ENCODE data around the gene ELMOD3. TPM values are rescaled to one million over a fixed set of nuclear protein-coding genes. Genes with fewer than 3 reads are reported as not detected.
"Not testable (repeated sequence)": the region's sequence is repeated elsewhere in the genome, so short reads cannot be mapped to it uniquely, and the experiment has no call there.

The ELMOD3 gene
- polyA plus RNA-seq, 1 donor (not counting 4 experiments of a cell fraction or from before 2014, with no cell fraction given): 20.1 TPM

DNA sequence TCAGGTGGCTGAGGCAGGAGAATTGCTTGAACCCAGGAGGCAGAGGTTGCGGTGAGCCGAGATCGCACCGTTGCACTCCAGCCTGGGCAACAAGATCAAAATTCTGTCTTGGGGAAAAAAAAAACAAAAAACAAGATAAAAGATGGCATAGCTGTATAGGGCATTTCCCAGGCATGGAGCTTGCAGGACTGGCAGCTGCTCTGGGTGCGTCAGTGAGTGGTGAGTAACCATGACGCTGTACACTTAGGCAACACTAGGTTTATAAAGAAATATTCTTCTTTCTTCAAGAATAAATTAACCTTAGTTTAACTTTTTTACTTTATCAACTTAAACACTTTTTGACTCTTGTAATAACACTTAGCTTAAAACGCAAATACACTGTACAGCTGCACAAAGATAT lies 42.2 kb upstream of the ELMOD3 start:
- Histone ChIP-seq H3K9me3 (ENCODE audit: control insufficient read depth, low read depth, low read length) (no peaks in the 10 kb centered on the region), H3K27ac (ENCODE audit: control insufficient read depth, insufficient read depth, low read length) (peak overlapping the region; percentile 83), H4K20me1 (ENCODE audit: control insufficient read depth, extremely low read depth, insufficient read depth, low read length) (no peaks in the 10 kb centered on the region), H3K27me3 (ENCODE audit: control insufficient read depth, extremely low read depth, insufficient read depth, low read length) (no peaks in the 10 kb centered on the region), H3K36me3 (ENCODE audit: control insufficient read depth in 2 of 2, extremely low read depth in 1 of 2, insufficient read depth in 2 of 2, low read length in 2 of 2) (peaks cover 6 to 15% of the 10 kb centered on the region in 2 experiments), H3K4me1 (ENCODE audit: control insufficient read depth, extremely low read depth, insufficient read depth, low read length) (peaks cover 12% of the 10 kb centered on the region), H2AFZ (ENCODE audit: control insufficient read depth, low read length) (no peak overlapping the region), H3K4me2 (ENCODE audit: control insufficient read depth, extremely low read depth, insufficient read depth, low read depth, low read length) (peak overlapping the region; percentile 22), H3K9ac (ENCODE audit: control insufficient read depth, extremely low read depth, insufficient read depth, low read length) (peak overlapping the region; percentile 49), H3K79me2 (ENCODE audit: control insufficient read depth, insufficient read depth, low read length) (no peaks in the 10 kb centered on the region), H3K4me3 (ENCODE audit: control insufficient read depth in 2 of 3, extremely low read depth in 1 of 3, insufficient read depth in 2 of 3, low read depth in 1 of 3, low read length in 3 of 3) (no peak overlapping the region), H3K9me1 (ENCODE audit: control insufficient read depth, extremely low read depth, insufficient read depth, low read length) (no peaks in the 10 kb centered on the region)
- TF ChIP-seq EZH2 (IDR thresholded peaks at IDR 0.05; ENCODE audit: low read length): no peak
- TF ChIP-seq, protein P1, sequence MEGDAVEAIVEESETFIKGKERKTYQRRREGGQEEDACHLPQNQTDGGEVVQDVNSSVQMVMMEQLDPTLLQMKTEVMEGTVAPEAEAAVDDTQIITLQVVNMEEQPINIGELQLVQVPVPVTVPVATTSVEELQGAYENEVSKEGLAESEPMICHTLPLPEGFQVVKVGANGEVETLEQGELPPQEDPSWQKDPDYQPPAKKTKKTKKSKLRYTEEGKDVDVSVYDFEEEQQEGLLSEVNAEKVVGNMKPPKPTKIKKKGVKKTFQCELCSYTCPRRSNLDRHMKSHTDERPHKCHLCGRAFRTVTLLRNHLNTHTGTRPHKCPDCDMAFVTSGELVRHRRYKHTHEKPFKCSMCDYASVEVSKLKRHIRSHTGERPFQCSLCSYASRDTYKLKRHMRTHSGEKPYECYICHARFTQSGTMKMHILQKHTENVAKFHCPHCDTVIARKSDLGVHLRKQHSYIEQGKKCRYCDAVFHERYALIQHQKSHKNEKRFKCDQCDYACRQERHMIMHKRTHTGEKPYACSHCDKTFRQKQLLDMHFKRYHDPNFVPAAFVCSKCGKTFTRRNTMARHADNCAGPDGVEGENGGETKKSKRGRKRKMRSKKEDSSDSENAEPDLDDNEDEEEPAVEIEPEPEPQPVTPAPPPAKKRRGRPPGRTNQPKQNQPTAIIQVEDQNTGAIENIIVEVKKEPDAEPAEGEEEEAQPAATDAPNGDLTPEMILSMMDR (optimal IDR thresholded peaks at IDR 0.05 in 1 of 3, IDR thresholded peaks at IDR 0.05 in 1 of 3, conservative IDR thresholded peaks at IDR 0.05 in 1 of 3; ENCODE audit: extremely low read depth in 1 of 3, insufficient read depth in 2 of 3, low read length in 3 of 3): no peak
- FAIRE-seq (no peak), DNase-seq (ENCODE audit: low read depth, low spot score) (no peak)
- dilution Hi-C loops (cut with MboI; ENCODE audit: extremely low pct_ligation_motif_present, low sequenced_read_pairs): loop anchor here (10.0 kb wide), 1 partner anchor 52 kb away; no protein-coding TSS in a partner anchor

DNA sequence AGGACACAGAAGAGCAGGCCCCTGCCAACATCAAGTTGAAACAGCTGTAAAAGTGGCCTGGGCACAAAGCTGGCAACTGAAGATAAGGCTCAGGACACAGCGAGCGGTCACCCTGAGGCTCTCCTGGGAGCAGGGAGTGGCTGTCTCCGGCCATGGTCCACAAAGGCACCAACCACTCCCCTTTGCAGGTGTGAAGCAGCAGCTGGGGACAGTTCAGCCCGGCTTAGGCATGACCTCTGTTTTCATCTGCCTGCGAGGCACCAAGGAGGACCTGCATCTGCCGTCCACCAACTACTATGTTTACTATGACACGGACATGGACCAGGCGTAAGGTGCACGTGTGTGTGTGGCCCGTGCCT lies 39.7 kb upstream of the ELMOD3 start:
- H2AFZ ChIP-seq (ENCODE audit: control insufficient read depth, low read length): no peak overlapping the region
- H3K9me3 ChIP-seq (ENCODE audit: control insufficient read depth, low read depth, low read length): no peaks in the 10 kb centered on the region
- no peaks in the 10 kb centered on the region for H4K20me1 ChIP-seq (ENCODE audit: control insufficient read depth, extremely low read depth, insufficient read depth, low read length)
- H3K4me3 ChIP-seq (ENCODE audit: control insufficient read depth in 2 of 3, extremely low read depth in 1 of 3, insufficient read depth in 2 of 3, low read depth in 1 of 3, low read length in 3 of 3): no peak overlapping the region
- H3K27ac ChIP-seq (ENCODE audit: control insufficient read depth, insufficient read depth, low read length): no peak overlapping the region
- no peak overlapping the region for H3K9ac ChIP-seq (ENCODE audit: control insufficient read depth, extremely low read depth, insufficient read depth, low read length)
- H3K9me1 ChIP-seq (ENCODE audit: control insufficient read depth, extremely low read depth, insufficient read depth, low read length): no peaks in the 10 kb centered on the region
- FAIRE-seq: no peak
- no peaks in the 10 kb centered on the region for H3K27me3 ChIP-seq (ENCODE audit: control insufficient read depth, extremely low read depth, insufficient read depth, low read length)
- dilution Hi-C loops (cut with MboI; ENCODE audit: extremely low pct_ligation_motif_present, low sequenced_read_pairs): loop anchor here (10.0 kb wide), 1 partner anchor 50 kb away; no protein-coding TSS in a partner anchor
- TF ChIP-seq, protein P1 (optimal IDR thresholded peaks at IDR 0.05 in 1 of 3, IDR thresholded peaks at IDR 0.05 in 1 of 3, conservative IDR thresholded peaks at IDR 0.05 in 1 of 3; ENCODE audit: extremely low read depth in 1 of 3, insufficient read depth in 2 of 3, low read length in 3 of 3): no peak
- TF ChIP-seq EZH2 (IDR thresholded peaks at IDR 0.05; ENCODE audit: low read length): no peak
- no peaks in the 10 kb centered on the region for H3K79me2 ChIP-seq (ENCODE audit: control insufficient read depth, insufficient read depth, low read length)
- peaks cover 12% of the 10 kb centered on the region for H3K4me1 ChIP-seq (ENCODE audit: control insufficient read depth, extremely low read depth, insufficient read depth, low read length)
- peaks cover 10 to 16% of the 10 kb centered on the region in 2 experiments for H3K36me3 ChIP-seq (ENCODE audit: control insufficient read depth in 2 of 2, extremely low read depth in 1 of 2, insufficient read depth in 2 of 2, low read length in 2 of 2)
- no peak overlapping the region for H3K4me2 ChIP-seq (ENCODE audit: control insufficient read depth, extremely low read depth, insufficient read depth, low read depth, low read length)
- DNase-seq (ENCODE audit: low read depth, low spot score): no peak

DNA sequence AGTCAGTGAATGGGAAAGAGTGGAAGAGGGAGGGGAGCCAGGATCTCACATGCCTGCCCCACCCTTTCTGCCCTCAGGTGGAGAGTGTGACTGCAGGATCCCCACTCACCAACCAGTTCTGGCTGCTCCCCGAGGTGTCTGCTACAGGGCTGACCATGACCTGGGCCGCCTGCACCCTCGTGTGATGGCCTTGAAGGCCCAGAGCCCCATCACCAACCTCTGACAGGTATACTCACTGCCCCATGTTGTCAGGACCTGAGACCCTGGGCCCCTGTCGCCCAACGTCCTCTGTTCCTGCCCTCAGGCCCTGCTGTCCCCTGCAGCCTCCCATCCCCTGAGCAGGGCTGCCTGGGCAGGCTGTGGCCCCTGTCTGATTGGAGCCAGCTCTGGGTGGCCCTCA lies 38.6 kb upstream of the ELMOD3 start:
- H3K36me3 ChIP-seq (ENCODE audit: control insufficient read depth in 2 of 2, extremely low read depth in 1 of 2, insufficient read depth in 2 of 2, low read length in 2 of 2): peaks cover 16 to 25% of the 10 kb centered on the region in 2 experiments
- not testable (repeated sequence) for H4K20me1 ChIP-seq (ENCODE audit: control insufficient read depth, extremely low read depth, insufficient read depth, low read length); FAIRE-seq; DNase-seq (ENCODE audit: low read depth, low spot score); H3K79me2 ChIP-seq (ENCODE audit: control insufficient read depth, insufficient read depth, low read length); H3K27me3 ChIP-seq (ENCODE audit: control insufficient read depth, extremely low read depth, insufficient read depth, low read length); H3K9ac ChIP-seq (ENCODE audit: control insufficient read depth, extremely low read depth, insufficient read depth, low read length); H3K9me1 ChIP-seq (ENCODE audit: control insufficient read depth, extremely low read depth, insufficient read depth, low read length); H3K9me3 ChIP-seq (ENCODE audit: control insufficient read depth, low read depth, low read length); H3K4me2 ChIP-seq (ENCODE audit: control insufficient read depth, extremely low read depth, insufficient read depth, low read depth, low read length); H2AFZ ChIP-seq (ENCODE audit: control insufficient read depth, low read length); H3K4me3 ChIP-seq (ENCODE audit: control insufficient read depth in 2 of 3, extremely low read depth in 1 of 3, insufficient read depth in 2 of 3, low read depth in 1 of 3, low read length in 3 of 3); H3K27ac ChIP-seq (ENCODE audit: control insufficient read depth, insufficient read depth, low read length)
- dilution Hi-C loops (cut with MboI; ENCODE audit: extremely low pct_ligation_motif_present, low sequenced_read_pairs): loop anchor here (10.0 kb wide), 1 partner anchor 49 kb away; no protein-coding TSS in a partner anchor
- H3K4me1 ChIP-seq (ENCODE audit: control insufficient read depth, extremely low read depth, insufficient read depth, low read length): peaks cover 12% of the 10 kb centered on the region

Measured in keratinocyte (primary cell).